HT1080 (cell line): ENCODE results near the gene WNT3. TPM values are rescaled to one million over a fixed set of nuclear protein-coding genes. Genes with fewer than 3 reads are reported as not detected.
"Not testable (repeated sequence)": the region's sequence is repeated elsewhere in the genome, so short reads cannot be mapped to it uniquely, and the experiment has no call there.

Source experiments
- DNase-seq: peaks from one replicate; pipeline ENCODE4 v3.0.0-alpha.2; 2015; ENCODE audit warnings: low read depth
- total RNA-seq: library from RNA; depleted of rRNA; stranded (reverse); fragments of >200 nt; shearing (Covaris generic); gene quantifications from 2 replicates; pipeline ENCODE4 v1.2.3, GENCODE V29; 2014

Gene WNT3
- total RNA-seq, 1 experiment from 2014 or later: 3.2 TPM

DNA sequence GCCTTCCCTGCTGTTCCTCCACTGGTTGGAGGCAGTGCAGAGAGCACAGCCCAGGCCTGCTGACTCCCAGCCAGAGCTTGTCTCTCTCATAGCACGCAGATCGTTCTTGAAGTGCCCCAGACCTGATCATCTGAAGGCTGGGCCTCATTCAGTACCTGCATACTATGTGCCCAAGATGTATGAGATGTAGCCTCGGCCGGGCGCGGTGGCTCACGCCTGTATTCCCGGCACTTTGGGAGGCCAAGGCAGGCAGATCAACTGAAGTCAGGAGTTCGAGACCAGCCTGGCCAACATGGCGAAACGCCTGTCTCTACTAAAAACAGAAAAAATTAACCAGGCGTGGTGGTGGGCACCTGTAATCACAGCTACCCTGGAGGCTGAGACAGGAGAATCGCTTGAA, 31.0 kb downstream of the WNT3 start:
- no peak for DNase-seq

DNA sequence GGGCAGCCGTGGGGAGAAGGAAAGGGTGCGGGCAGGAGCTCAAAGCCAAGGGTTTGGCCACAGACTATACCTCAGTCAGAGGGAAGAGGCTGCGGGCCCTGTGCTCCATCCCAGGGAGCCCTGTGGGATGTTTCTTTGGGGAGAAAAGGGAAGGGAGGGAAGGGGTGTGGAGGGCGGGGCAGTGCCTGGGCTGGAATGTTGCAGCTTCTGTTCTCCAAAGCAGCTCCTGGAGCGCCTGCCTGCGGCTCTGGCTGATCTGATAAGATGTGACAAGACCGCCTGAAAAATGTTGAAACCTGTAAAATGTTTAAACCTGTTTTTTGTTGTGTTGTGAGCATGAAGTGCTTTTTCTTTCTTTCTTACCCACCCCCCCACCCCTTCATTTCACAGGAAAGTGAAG, 32.8 kb downstream of the WNT3 start:
- no peak for DNase-seq

DNA sequence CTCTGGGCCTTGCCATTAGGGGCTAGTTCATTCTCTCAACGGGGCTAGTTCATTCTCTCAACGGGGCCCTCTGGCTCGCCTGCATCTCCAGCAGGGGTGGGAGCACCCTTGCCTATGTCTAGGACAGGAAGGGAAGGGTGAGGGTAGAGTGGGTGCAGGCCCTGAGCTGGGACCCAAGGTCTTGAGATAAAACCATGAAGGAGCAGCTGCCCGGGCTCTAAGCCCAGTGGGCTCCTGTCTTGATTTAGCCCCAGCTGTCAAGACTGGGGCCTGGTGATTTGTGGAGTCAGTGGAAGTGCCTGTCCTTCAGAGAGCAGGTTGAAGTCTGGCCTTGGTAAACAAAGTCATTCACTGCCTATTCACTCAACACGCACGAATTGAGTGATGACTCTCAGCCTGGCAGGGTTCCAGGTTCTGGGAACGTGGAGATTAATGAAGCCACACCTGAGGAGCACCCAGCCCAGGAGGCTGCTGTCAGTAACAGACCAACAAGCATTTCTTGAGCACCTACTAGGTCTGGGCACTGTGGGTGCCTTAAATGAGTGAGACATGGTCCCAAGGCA, 35.4 kb downstream of the WNT3 start:
- no peak for DNase-seq

DNA sequence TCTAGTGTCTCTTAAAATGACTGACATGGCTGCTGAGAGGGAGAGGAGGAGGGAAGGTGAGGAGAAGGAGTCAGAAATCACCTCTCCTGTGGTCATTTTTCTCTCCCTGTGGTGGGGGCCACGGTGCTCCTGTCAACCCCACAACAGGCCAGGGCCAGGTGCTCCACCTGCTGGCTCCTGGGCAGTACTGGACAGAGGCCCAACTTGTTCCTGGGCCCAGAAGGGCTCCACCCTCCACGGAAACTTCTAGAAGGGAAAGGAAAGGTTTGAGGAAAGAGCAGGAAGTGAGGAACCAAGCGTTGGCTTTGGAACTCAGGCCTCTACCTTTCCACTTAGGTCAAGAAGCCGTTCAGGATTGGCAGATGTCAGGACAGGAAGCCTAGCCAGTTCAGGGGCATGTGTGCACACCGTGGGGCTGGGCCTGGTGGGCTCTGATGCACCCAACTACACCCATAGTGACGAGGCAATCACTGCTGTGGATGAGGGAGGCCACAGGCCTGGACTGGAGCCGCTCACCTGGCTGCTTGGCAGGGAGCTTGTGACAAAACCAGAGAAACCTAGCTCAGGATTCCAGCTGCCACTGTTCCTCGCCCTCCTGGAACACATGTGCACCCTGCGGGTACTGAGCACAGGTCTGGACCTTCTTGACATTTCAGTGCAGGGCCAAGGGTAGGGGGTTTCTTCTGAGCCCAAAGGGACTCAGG, 36.1 kb downstream of the WNT3 start:
- DNase-seq: peak; percentile 50

DNA sequence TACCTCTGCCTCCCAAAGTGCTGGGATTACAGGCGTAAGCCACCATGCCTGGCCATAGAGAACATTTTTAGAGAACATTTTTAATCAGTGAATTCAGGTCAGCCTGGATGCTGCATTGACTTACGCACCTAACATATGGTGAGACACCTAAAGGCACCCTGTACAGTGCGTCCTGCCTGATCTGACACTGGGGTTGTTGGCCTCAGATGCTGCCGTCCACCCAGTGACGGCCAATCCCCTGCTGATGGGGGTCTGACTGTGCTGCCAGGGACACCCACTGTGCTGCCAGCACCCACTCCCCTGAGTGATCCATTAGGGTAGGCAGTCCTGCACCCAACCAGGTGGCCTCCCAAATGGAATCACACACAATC, 38.5 kb downstream of the WNT3 start:
- no peak for DNase-seq

DNA sequence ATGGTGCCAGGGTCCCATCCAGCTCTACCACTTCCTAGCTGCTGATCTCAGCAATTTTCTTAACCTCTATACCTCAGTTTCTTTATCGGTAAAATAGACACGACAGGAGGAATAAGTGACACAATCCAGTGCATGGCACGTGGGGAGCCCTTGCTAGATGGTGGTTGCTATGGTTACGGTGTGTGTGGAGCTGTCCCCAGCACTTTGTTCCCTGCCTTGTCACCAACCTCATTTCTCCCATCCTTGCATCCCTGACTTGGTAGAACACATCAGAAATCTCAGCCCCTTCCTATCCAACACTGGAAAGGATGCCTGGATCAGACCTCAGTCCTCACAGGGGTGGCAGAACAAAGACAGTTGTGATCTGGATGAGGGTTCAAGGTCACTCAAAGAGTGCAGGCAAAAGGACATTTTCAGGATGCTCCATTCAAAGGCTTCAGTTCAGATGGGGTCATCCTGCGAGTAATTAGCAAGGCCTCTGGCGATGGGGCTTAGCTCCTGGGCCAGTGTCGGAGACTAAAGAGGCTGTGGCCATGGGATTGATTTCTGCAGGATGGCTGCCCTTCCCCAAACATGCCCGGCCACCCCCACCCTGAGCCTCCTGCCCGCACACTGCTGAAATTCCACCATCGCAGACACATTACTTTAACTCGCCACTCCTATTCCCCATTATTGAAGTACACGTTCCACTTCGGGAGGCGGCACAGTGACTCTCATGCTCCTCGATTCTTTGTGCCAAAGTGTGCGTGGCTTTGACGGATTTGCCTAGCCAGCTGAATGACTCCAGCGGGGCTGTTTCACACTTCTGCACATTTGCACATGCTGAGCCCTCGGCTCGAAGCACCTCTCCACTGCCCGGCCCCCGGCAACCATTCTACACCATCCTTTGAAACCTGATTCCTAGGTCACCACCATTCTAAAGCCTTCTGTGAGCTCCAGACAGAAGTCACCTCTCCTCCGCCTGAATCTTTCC, 40.3 kb downstream of the WNT3 start:
- DNase-seq: no peak

DNA sequence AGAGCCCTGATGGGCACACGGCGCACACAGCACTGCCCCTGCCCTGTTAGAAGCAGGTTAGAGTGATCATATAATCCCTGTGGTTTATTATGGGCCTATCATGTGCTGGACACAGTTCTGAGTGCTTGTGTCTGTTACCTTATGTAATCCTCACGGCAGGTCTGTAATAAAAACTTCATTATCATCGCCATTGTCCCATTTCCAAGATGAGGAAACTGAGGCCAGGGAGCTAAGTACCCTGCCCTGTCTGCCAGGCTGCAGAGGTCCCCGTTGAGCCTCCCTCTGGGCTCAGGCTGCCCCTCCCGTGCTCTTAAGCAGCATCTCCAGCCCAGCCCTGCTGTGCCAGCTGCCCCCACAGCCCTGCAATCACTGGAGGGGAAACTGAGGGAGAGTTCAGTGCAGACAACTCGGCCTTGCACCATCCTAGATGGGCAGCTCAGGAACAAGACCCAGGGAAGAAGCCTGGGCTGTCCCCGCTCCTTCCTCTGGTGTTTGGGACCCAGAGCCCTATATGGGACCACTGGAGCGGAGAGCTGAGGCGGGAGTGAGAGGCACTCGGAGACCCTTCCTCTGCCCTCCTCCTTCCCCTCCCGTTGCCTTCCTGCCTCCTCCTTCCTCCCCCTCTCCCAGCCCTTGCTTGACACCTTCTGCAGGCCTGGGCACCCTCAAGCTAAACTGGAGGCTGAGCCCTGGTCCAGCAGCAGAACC, 42.0 kb downstream of the WNT3 start:
- DNase-seq: no peak

DNA sequence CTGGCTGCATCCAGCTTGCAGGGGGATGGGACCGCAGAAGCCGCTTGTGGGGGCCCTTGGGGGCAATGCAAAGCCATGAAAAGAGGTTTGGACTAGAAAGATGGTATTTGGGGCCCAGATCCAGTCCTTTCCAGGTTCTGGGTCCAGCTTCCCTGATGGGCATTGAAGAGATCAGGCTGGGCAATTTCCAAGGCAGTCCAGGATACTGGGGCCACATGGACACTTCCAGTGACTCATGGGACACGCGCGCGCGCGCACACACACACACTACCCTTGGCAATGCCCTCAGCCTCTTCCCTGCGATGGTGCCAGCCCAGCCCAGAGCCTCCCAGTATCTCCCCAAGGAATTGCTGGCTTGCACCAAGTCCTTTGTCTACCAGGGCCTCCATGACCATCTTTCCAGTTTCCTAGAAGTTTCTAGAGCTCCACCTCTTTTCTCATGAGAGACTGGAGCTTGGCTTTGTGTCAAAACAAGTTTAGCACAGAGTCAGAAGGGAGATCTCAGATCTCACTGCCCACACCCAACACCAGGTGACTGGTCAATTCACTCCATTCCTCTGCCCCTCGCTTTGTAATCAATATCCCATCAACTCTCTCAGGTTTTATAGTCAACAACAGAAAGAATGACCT, 44.3 kb downstream of the WNT3 start:
- no peak for DNase-seq

DNA sequence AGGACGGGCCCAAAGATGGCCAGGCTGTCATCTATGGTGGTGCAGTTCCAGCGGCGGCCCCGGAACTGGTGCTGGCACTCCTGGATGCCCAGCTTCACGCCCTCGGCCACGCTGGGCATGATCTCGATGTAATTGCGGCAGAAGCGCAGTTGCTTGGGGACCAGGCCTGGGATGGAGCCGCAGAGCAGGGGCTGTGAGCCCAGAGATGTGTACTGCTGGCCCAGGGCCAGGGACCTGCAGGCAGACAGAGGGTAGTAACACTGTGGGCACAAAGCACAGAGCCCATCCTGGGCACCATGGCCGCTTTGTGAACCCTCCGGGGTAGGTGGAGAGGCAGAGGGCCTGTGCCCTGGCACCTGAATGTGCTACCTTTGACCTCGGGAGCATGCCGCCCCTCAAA, 44.8 kb downstream of the WNT3 start:
- no peak for DNase-seq

DNA sequence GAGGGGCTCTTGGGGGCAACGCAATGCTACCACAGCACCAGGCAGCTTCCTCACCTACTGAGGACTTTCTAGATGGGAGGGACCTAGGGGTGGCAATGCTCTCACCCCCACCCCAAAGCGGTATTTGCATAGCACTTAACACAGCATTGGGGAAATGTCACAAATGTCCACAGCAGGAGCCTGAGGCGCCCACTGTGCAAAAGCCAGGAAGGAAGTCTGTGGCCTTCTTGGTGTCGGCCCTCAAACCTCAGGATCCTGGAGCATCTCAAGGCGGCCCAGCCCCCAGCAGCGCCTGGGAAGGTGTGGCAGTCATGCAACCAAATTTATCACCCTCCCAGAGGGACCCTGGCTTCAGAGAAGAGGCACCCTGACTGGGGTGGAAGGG, 45.3 kb downstream of the WNT3 start:
- no peak for DNase-seq

DNA sequence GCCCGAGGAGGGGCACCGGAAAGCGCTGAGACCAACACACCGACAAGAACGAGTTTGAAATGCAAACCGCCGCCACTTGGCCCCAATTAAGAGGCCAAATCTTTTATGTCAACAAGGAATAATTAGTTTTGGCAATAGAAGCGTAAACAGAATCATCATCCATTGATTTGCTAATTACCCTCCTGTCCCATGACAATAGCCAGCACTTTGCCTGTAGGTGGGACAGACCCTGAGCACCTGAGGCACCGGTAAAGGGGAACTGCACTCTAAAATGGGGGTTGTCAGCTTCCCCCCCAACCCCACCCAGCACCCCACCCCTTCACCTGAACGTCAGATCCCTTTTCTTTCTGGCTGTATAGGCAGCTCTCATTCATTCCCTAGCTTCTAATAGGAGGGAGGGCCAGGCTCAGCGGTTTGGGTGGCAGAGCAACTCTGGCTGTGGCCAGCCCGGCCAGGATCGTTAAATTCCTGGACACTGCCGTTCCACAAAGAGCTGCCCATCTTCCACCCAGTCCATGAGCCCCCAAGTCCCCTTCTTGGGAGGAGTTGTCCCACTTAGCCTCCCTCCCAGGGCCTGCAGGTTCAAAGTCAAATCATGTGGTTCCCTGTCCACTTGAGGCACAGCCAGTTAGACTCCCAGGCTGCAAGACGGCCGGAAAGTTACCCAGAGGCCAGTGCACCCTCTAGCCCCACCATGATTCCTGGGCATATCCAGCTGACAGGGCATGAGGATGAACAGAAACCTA, 45.8 kb downstream of the WNT3 start:
- DNase-seq: no peak

DNA sequence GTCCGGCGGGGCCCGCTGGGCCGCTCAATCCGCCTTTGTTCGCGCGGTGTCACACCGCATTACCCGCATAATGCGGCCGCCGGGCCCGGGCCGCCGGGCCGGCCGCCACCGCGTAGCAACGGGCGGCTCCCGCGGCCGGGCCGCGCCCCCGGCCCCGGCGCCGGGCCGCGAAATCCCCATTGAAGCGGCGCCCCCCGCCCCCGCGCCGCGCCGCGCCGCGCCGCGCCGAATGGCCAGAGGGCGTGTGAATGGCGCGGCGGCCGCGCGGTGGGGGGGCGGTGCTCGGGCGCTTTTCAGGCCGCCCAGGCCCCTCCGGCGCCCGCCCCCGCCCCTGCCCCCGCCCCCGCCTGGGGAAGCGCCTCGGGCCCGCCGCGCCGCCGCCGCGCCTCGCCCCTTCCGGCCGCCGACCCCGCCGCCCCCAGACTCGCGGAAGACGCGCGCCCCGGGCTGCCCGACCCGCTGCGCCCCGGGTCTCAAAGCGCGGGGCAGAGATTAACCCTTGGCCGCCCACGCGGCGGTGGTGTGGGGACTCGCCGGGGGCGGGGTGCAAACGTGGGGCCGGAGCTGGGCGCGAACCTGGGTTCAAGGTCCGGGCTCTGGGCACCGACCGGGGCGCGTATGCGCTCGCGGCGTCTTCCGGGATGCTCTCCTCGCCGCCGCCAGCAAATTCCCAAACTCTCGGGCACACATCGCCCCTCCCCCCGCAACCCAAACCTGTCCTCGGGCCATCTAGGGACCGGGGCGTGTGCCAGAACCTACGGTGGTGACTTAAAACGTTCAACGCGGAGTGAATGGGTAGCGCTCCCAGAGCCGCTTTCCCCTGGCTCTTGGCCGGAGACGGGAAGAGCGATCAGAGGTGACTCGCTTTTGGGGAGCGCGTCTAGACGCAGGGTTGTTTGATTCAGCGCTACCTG, 46.7 kb downstream of the WNT3 start:
- peak; percentile 34 for DNase-seq

DNA sequence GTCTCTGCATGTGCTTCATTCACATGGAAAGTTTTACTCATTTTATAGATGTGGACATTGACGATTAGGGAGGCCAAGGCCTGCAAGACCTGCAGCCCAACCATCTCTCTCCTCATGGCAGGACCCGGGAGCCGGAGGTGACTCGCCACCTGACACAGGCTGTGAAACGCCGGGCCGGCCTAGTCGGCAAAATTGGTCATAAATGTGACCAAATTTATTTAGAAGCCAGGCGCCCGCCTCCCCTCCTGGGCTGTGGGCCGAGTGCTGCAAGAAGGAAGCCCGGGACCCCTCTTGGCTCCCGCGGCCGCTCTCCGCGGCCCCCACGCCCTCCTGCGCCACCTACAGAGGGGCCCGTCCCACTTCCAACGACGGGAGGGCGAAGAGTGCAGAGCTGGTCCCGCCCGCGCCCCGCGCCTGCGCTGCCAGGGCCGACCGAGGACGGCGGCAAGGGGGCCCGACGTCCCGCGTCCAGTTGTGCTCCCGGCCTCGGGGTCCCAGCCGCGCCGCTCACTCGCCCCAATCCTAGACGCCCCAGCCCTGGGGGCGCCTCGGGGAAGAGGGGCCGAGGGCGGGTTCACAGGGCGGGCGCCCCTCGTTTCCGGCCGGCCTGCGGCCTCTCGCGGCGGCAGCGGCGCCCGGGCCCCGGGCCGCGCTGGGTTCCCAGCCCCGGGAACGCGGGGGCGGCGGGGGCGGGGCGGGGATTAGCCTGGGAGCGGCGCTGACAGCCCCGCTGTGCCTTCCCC, 47.5 kb downstream of the WNT3 start:
- DNase-seq: peak; percentile 53

DNA sequence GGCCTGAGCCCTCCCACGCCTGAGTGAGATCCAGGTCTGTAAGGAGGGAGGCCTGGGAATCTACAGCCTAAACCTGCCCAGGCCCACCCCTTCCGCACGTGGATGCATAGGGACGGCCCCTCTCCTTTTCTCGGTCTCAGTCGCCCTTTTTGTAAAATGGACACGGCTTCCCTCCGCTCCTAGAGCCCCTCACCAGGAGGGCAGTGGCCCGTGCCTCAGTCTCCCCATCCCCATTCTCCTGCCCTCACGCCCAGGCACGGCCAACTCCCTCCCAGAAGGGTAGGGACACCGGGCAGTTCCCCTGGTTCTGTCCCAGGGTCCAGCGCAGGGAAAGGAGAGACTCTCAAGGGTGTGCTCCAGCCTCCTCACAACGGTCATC, 48.1 kb downstream of the WNT3 start:
- DNase-seq: no peak

DNA sequence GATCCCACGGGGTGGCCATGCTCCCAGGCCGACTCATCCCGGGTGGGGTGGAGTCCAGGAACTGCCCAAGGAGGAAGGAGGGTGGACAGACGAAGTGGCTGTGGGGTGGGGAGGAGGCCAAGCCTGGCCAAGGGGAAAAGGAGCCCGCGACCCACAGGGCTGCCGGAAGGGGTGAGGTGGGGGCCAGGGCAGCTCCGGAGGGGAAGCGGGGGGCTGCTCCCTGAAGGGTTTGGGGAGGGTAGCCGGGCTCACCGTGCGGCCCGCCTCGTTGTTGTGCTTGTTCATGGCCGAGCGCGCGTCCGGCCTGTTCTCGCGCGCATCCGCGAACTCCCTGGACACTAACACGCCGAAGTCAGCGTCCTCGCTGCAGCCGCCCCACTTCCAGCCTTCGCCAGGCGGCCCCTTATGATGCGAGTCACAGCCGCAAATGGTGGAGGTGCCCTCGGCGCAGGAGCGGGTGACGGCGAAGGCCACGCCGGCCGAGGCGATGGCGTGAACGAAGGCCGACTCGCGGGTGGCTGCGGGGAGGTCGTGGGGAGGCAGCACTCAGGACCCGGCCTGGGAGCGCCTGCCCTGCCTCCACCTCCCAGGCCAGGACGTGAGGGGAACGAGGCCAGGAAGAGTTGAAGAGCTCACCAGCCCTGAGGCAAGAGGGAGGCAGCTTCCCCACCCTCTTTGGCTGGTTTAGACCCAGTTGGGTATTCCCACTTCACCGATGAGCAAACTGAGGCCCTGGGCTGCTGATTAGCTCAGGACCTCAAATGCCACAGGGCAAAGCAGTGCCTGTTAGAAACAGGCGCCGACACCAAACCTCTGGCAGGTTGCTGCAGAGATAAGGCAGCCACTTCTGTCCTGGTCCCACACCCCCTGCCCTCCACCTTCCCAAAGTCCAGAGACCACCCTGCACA, 48.7 kb downstream of the WNT3 start:
- no peak for DNase-seq

DNA sequence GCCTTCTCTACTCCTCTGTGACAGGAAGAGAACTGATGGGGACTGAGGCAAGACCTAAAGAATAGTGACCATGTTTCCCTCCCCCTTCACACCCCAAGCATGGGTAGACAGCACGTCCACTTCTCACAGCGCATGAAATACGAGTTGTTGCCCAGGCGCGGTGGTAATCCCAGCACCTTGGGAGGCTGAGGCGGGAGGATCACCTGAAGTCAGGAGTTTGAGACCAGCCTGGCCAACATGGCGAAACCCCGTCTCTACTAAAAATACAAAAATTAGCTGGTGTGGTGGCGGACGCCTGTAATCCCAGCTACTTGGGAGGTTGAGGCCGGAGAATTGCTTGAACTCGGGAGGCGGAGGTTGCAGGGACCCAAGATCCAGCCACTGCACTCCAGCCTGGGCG, 49.6 kb downstream of the WNT3 start:
- not testable (repeated sequence) for DNase-seq

DNA sequence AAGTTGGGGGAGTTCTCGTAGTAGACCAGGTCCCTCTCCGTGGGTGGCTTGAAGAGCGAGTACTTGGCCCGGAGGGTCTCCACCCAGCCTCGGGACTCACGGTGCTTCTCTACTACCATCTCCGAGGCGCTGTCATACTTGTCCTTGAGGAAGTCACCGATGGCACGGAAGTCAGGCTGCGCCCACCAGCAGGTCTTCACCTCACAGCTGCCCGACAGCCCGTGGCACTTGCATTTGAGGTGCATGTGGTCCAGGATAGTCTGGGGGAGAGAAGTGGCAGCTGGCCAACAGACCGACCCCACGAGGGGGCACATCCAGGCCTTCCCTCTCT, 50.0 kb downstream of the WNT3 start:
- no peak for DNase-seq
